HG03432 (cell line): ENCODE measurements around the gene ALX3.
"Not testable (repeated sequence)": the region's sequence is repeated elsewhere in the genome, so short reads cannot be mapped to it uniquely, and the experiment has no call there.

Experiments used
- ATAC-seq: cut with Tn5 transposase; IDR thresholded peaks from one replicate; pipeline ENCODE4 v1.9.1; 2021; ENCODE audit warnings: mild to moderate bottlenecking, moderate library complexity; ENCODE audit not compliant: unreplicated experiment

The ALX3 gene

DNA sequence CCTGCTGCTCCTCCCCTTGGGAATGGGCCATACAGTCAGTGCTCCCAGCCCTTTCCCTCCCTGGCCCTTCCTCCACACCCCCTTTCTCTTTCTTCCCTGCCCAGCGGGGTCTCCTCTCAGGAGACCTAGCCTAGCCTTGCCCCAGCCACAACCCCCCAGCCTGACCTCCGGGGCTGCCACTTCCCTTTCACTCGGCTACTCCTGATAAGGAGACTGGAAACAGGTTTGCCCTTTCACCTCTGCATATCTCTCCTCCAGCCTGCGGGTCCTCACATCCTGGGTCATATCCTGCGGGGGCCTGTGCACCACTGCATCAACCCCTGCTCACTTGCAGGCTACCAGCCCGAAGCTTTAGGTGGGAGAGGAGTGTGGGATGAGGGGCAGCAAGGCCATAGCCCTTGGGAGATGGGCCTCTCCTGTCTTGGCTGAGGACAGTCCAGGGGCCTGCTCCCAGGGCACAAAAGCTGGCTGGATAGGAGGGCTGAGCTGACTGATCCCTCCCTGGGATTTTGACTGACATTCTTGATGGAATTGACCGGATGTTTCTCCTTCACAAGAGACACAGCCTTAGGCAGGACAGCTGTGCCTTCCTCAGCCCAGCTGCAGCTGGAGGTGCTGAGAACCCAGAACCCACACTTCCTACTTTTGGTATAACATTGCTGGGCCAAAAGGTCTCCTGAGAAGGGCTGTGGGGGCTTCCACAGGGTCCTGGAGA, 19.2 kb upstream of the ALX3 start:
- ATAC-seq, result no peak

DNA sequence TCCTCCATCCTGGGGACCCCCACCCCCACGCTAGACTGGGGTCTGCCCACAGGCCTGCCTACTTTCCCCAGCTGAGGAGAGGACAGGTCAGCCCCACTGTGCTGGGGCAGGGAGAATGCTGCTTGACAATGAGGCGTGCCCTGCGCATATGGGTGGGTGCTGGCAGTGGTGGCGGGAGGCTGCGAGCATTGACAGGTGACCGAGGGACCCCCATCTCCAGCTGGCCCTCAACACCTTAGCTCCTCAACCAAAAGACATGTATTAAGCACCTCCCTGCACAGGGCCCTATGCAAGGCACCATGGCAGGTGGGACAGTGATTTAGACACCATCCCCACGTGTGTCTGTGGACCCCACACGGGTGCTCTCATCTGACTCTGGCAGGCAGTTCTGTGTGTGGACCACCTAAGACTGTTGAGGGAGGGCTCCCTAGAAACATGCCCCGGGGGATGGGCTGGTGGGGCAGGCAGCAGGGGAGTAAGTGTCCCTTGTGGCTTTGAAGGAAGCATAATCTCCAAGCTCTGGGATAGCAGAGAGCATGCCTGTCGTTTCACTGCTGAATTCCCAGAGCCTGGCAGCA, 18.4 kb upstream of the ALX3 start:
- ATAC-seq, result no peak

GRCh38 chr1:110087812-110088738, 17.6 kb upstream of the ALX3 start:
- ATAC-seq, result peak; percentile 59

DNA sequence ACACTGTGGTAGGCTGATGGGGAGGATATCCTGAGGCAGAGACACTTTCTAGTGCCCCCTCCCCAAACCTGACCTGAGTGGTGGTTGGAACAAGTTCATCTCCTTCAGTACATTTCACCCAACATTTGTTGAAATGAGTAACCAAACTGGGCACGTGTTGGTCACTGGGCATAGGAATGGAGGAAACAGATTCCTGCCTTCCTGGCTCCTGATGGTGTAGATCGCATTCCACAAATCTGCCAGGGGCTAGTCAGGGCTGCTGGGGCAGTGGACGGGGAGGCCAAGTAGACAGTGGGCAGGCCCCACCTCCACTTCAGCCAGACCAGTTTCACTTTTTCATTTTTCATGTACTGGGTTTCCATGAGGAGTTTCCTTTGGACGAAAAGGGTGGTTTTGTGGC, 16.5 kb upstream of the ALX3 start:
- ATAC-seq, result no peak

- no peak for ATAC-seq
These were observed 15.2 kb upstream of the ALX3 start for GRCh38 chr1:110085671-110086070.

DNA sequence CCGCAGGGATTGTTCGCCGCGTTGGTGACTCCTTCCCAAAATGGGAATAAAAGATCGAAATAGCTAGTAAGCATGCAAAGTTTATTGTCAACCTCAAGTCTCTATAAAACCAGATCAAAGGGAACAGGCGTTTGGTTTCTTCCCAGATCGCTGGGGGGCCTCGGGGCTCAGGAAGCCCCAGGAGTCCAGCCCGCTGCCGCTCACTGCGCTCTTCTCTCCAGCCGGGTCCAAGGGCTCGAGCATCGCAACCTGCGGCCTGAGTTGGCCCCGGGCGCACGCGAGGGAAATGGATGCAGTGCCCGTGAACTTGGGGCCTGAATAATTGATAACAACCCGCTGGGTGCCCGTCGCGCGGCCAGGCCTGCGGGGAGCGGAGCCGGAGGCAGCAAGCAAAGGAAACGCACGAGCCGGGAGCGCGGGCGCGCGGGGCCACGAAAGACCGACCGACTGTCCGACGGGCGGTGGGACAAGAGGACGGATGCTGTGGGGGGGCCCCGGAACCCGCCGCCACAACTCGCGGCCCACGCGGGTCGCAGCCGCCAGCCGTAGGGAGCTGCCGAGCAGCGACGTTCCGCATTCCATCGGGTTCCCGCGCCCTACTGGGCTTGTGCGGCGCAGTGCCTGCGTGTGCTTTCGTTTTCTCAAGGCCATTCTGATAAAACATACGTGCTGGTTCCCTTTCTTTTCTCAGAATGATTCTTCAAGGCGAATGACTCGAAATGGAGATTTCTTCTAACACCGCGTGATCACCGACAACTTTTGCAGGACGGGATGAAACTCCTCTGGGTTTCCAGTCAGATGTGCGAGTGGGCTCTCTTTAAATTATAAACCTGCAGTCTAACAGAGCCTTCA, 14.0 kb upstream of the ALX3 start:
- ATAC-seq, result peak; percentile 42

DNA sequence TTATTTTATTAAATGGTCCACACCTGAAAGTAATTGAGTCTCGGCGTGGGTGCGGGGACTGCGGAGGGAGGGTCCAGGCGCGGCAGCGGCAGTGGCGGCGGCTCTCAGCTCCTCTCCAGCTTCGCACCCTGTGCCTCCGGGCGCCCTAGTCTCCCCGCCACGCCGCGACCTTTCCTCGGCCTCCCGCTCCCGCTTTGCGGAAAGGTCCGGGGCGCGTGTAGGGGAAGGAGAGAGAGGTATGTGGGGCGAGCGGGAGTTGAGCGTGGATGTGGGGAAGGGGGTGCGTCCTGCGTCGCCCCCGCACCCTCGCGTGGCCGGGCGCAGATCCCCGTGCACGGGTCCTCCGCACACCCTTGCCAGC, 13.4 kb upstream of the ALX3 start:
- peak; percentile 17 for ATAC-seq

DNA sequence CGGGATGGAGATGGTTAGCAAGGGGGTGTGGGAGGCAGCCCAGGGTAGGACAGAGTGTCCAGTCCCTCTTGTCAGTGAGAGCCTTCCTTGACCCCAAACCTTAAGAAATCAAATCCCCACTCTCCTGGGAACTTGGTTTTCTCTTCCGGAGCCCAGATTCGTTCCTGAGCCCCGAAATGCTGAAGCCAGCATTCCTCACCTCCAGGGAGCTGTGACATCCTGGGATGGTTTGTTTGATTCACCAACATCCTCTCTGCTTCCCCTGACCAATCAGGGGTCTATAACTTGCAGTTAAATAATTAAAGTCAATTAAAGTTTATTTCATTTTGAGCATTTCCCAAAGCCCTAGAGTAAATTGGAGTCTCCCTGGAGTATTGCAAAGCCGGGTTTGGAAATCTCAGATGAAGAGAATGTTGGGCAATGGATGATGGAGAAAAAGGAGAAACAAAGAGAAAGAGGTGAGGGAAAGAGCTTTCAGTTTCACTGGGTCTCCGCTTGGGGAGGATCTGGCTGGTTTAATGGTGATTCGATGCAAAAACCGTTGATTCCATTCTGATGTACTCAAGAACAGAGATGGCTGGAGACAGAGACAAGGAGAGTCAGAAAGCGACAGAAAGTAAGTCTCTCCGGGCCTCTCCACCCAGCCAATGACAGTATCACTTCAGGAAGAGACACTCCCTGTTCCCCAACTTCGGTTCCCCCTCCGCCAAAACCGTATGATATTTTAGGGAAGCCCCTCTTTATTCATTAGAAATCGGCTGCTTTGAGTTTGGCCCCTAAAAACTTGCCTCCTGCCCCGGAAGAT, 12.8 kb upstream of the ALX3 start:
- no peak for ATAC-seq

DNA sequence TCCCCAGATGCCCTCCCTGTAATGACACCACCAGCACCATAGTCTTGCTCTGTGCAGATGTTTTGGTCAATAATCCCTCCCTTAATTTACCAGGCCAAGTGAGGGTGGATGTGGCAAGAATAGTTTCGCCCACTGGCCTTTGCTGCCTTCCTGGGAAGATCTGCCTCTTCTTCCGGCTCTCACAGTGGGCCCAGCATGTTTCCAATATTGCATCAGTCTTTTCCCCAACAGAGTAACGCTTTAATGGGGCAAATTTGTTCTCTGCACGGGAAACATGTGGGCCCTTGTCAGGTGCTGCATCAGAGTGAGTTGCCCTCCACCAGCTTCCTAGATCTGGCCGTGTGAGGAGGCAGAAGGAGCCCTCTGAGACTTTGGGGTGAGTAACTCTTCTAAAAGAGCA, 12.0 kb upstream of the ALX3 start:
- no peak for ATAC-seq

GRCh38 chr1:110081061-110081460, 10.6 kb upstream of the ALX3 start:
- no peak for ATAC-seq

DNA sequence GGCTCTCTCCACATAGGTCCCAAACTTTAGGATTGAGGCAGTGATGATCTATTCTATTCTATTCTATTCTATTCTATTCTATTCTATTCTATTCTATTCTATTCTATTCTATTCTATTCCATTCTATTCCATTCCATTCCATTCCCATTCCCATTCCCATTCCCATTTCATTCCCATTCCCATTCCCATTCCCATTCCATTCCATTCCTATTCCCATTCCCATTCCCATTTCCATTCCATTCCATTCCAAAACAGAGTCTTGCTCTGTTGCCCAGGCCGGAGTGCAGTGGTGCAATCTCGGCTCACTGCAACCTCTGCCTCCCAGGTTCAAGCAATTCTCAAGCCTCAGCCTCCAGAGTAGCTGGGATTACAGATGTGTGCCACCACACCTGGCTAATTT, 9.5 kb upstream of the ALX3 start:
- not testable (repeated sequence) for ATAC-seq

DNA sequence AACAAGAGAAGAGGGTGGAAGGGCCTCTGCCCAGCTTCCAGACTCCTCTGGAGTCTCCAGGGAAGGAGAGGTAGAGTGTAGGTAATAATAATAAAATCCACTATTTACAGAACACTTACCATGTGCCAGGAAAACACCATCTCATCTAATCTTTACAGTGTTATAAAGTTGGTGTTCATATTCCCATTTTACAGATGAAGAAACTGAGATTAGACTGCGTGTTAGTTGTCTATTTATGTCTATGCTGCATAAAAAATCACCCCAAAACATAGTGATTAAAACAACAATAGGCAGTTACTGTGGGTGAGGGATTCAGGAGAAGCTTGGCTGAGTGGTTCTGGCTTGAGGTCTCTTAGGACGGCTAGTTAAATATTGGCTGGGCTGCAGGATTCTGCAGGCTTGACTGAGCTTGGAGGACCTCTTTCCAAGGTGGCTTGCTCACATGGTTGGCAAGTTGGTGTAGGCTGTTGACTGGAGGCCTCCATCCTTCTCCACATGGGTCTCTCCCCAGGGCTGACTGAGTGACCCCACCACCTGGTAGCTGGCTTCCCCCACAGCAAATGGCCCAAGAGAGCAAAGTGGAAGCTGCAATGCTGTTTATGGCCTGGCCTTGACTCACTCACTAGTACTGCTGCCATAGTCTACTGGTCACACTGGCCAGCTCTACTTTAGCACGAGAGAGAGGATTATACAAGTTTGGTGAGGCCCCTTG, 6.5 kb upstream of the ALX3 start:
- no peak for ATAC-seq

DNA sequence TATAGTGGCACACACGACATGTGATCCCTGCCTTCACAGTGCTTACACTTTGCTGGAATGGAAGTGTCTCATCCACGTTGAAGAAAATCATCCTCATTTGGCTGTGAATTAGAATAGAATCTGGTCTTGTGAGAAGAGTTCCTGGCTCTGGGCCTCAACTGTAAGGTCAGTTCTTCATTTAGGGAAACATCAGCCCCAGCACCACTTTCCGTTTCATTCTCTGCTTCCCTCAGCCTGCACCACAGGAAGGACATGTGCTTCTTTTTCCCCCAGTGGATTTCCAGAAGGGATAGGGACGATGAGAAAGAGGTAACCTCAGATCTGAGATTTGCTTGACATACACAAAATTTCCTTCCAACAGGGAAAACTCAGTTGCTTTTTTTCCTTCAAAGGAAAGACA, 3.7 kb upstream of the ALX3 start:
- no peak for ATAC-seq

GRCh38 chr1:110070282-110070669, 196 bp downstream of the ALX3 start:
- no peak for ATAC-seq

GRCh38 chr1:110069404-110070281, 829 bp downstream of the ALX3 start:
- no peak for ATAC-seq

DNA sequence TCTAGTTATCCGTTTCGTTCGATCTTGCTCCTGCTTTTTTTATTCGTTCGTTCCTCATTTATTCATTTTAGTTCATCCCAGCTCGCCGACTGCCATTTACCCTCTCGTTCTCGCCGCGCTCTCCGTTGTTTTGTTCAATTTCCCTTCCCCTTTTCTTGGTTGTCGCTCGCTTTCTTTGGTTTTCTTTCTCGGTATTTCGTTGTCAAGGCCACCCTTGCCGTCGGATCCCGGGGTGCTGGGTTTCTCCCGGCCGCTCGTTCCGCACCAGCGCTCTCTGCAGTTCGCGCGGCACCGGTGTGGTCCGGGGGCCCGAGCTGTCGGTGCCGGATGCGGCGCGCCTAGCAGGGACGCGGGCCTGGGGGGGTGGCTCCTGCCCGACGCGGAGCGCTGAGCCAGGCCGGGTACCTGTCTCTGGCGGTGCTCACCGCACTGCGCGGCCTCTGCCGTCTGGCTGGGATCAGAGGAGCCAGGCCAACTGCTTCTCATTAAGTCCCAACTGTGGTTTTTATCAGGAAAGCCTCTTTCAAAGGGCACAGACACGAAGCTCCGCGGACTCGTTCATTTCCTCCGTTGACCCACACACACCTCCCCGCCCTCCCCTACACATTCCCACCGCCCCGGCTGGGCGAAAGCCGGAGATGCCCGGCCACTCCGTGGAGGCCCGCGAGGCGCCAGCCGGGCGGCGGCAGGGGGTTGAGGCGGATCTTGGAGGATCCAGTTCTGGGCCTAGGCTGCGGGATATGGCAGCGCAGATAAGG, 1.6 kb downstream of the ALX3 start:
- ATAC-seq, result no peak

DNA sequence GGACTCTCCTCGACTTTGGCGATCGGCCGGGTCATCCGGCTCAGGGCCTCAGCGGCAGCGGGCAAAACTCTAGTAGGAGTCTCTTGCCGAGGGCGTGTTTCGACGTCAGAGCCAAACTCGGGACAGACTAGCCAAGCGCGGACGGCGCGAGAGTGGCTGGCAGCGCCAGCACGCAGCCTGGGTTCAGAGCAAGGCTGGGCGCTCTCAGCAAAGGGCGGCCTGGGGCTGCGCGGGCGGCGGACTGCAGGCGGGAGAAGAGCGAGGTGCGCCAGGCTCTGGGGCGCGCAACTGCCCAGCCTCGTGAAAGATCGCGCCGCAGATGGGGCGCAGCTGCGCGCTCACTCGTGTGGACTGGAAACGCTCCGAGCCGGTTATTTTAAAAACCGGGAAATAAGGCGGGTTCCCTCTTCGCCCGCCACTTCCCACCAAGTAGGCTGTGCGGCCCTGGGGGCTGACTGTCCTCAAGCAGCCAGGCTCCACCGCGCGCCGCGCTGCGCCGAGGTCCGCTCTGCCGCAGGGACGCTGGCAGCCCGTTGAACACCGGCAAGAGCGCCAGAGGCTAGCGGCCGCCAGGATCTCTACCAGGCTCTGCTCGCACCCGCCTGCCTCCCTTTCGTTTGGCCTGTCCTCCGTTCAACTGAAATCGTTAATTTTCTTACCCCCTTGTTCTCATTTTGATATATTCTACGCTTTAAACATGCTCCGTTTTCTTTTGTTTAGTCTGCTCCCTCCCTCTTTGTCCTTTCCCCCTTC, 2.4 kb downstream of the ALX3 start:
- ATAC-seq, result no peak
